Measurements from ENCODE around the gene PLAGL2.
"Not testable (repeated sequence)": the region's sequence is repeated elsewhere in the genome, so short reads cannot be mapped to it uniquely, and the experiment has no call there.

The PLAGL2 gene

GRCh38 chr20:32195581-32195980 is 12.0 kb downstream of the PLAGL2 start:
- in situ Hi-C loops (cut with MboI; ENCODE audit: low pct_unique_long_range_greater_than_20kb, low sequenced_read_pairs, unreplicated experiment) = no loop called here
- DNase-seq (ENCODE audit: low spot score) = no peak
- no peak for TF ChIP-seq CTCF (IDR thresholded peaks at IDR 0.05; ENCODE audit: extremely low read depth, insufficient read depth, missing control alignments)

GRCh38 chr20:32193996-32194395 is 13.5 kb downstream of the PLAGL2 start:
- in situ Hi-C loops (cut with MboI; ENCODE audit: low pct_unique_long_range_greater_than_20kb, low sequenced_read_pairs, unreplicated experiment) = no loop called here
- DNase-seq (ENCODE audit: low spot score) = no peak
- no peak for TF ChIP-seq CTCF (IDR thresholded peaks at IDR 0.05; ENCODE audit: extremely low read depth, insufficient read depth, missing control alignments)

- DNase-seq (ENCODE audit: low spot score); in situ Hi-C loops (cut with MboI; ENCODE audit: low pct_unique_long_range_greater_than_20kb, low sequenced_read_pairs, unreplicated experiment): not testable (repeated sequence)
Observed at GRCh38 chr20:32193336-32193735, 14.2 kb downstream of the PLAGL2 start.

- in situ Hi-C loops (cut with MboI; ENCODE audit: low pct_unique_long_range_greater_than_20kb, low sequenced_read_pairs, unreplicated experiment) = no loop called here
- no peak for DNase-seq (ENCODE audit: low spot score)
- no peak for TF ChIP-seq CTCF (IDR thresholded peaks at IDR 0.05; ENCODE audit: extremely low read depth, insufficient read depth, missing control alignments)
Observed at GRCh38 chr20:32192698-32193097, 14.8 kb downstream of the PLAGL2 start.

GRCh38 chr20:32191873-32192272 is 15.7 kb downstream of the PLAGL2 start:
- TF ChIP-seq CTCF (IDR thresholded peaks at IDR 0.05; ENCODE audit: extremely low read depth, insufficient read depth, missing control alignments) = no peak
- in situ Hi-C loops (cut with MboI; ENCODE audit: low pct_unique_long_range_greater_than_20kb, low sequenced_read_pairs, unreplicated experiment) = no loop called here
- DNase-seq (ENCODE audit: low spot score) = no peak

- in situ Hi-C loops (cut with MboI; ENCODE audit: low pct_unique_long_range_greater_than_20kb, low sequenced_read_pairs, unreplicated experiment) = no loop called here
- DNase-seq (ENCODE audit: low spot score) = no peak
- no peak for TF ChIP-seq CTCF (IDR thresholded peaks at IDR 0.05; ENCODE audit: extremely low read depth, insufficient read depth, missing control alignments)
Observed at GRCh38 chr20:32191422-32191821, 16.1 kb downstream of the PLAGL2 start.

- no peak for DNase-seq (ENCODE audit: low spot score)
- in situ Hi-C loops (cut with MboI; ENCODE audit: low pct_unique_long_range_greater_than_20kb, low sequenced_read_pairs, unreplicated experiment) = no loop called here
Observed at GRCh38 chr20:32190616-32191415, 16.7 kb downstream of the PLAGL2 start.

More at GRCh38 chr20:32190616-32191415, 16.7 kb downstream of the PLAGL2 start:
- TF ChIP-seq CTCF (IDR thresholded peaks at IDR 0.05; ENCODE audit: extremely low read depth, insufficient read depth, missing control alignments) = no peak

All from GM13977 (cell line).